ENCODE data around the gene C20orf141.
"Not testable (repeated sequence)": the region's sequence is repeated elsewhere in the genome, so short reads cannot be mapped to it uniquely, and the experiment has no call there.

The C20orf141 gene

DNA sequence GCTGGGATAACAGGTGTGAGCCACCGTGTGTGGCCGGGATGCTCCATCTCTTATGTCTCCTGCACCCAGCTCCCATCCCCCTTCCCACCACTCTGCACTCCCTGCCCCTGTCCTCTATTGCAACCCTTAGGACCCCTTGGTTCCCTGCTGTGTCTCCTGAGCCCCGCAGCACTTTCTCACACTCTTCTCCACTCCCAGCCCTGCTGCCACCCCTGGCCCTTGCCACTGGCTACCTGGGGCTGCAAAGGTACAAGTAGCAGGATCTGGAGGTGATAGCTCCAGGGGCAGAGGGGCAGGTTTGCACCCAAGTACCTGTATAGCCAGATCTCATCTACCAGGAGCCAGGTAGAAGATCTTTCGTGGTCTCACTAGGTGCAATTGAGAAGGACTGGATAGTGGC is 7.8 kb upstream of the C20orf141 start:
- H3K27me3 Mint-ChIP-seq (ENCODE audit: low read depth, poor library complexity), result peaks cover 63% of the 10 kb centered on the region

DNA sequence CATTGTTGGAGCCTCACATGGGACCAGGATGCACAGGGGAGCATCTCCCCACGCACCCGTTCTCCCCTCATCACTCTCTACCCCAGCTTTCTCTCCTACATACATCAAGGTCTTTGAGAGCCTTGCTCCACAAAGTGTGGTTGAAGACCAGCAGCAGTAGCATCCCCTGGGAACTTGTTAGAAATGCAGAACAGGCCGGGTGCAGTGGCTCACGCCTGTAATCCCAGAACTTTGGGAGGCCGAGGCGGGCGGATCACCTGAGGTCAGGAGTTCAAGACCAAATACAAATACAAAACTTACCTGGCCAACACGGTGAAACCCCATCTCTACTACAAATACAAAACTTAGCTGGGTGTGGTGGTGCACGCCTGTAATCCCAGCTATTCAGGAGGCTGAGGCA is 6.9 kb upstream of the C20orf141 start:
- Mint-ChIP-seq H3K27me3 (ENCODE audit: low read depth, poor library complexity) (peaks cover 55% of the 10 kb centered on the region), H3K4me1 (peaks cover 29% of the 10 kb centered on the region), H3K9me3 (peaks cover 51% of the 10 kb centered on the region), H3K36me3 (ENCODE audit: low read depth) (peaks cover 23% of the 10 kb centered on the region)
- H3K27ac Mint-ChIP-seq, DNase-seq, H3K4me3 Mint-ChIP-seq: not testable (repeated sequence)

More for the DNA sequence above, 7.8 kb upstream of the C20orf141 start:
- H3K36me3 Mint-ChIP-seq (ENCODE audit: low read depth), result peaks cover 17% of the 10 kb centered on the region
- TF ChIP-seq, protein P1, sequence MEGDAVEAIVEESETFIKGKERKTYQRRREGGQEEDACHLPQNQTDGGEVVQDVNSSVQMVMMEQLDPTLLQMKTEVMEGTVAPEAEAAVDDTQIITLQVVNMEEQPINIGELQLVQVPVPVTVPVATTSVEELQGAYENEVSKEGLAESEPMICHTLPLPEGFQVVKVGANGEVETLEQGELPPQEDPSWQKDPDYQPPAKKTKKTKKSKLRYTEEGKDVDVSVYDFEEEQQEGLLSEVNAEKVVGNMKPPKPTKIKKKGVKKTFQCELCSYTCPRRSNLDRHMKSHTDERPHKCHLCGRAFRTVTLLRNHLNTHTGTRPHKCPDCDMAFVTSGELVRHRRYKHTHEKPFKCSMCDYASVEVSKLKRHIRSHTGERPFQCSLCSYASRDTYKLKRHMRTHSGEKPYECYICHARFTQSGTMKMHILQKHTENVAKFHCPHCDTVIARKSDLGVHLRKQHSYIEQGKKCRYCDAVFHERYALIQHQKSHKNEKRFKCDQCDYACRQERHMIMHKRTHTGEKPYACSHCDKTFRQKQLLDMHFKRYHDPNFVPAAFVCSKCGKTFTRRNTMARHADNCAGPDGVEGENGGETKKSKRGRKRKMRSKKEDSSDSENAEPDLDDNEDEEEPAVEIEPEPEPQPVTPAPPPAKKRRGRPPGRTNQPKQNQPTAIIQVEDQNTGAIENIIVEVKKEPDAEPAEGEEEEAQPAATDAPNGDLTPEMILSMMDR (IDR thresholded peaks at IDR 0.05), result no peak
- peaks cover 34% of the 10 kb centered on the region for H3K4me1 Mint-ChIP-seq
- H3K9me3 Mint-ChIP-seq, result peaks cover 44% of the 10 kb centered on the region
- H3K27ac Mint-ChIP-seq, result no peak overlapping the region
- no peak overlapping the region for H3K4me3 Mint-ChIP-seq
- no peak for DNase-seq

DNA sequence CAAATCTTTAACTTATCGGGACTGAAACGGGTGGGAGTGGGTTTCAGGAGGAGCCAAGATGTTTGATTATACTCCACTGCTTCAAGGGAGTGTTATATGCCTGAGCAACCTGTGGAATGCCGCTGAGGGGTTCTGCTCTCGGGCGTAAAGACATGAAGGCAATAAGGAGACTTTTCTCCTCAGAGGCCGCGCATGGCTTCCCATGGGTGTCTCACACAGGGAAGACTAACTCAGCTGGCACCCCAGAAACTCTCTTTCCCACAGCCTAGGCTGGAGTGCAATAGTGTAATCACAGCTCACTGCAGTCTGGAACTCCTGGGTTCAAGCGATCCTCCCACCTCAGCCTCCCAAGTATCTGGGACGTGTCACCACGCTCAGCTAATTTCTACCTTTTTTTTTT is 5.1 kb upstream of the C20orf141 start:
- H3K36me3 Mint-ChIP-seq (ENCODE audit: low read depth), result peaks cover 23% of the 10 kb centered on the region
- peaks cover 45% of the 10 kb centered on the region for H3K27me3 Mint-ChIP-seq (ENCODE audit: low read depth, poor library complexity)
- DNase-seq, result peak; percentile 27
- peaks cover 30% of the 10 kb centered on the region for H3K4me1 Mint-ChIP-seq
- TF ChIP-seq, protein P1 (IDR thresholded peaks at IDR 0.05), result no peak
- peaks cover 60% of the 10 kb centered on the region for H3K9me3 Mint-ChIP-seq
- H3K4me3 Mint-ChIP-seq, result no peak overlapping the region
- no peak overlapping the region for H3K27ac Mint-ChIP-seq

DNA sequence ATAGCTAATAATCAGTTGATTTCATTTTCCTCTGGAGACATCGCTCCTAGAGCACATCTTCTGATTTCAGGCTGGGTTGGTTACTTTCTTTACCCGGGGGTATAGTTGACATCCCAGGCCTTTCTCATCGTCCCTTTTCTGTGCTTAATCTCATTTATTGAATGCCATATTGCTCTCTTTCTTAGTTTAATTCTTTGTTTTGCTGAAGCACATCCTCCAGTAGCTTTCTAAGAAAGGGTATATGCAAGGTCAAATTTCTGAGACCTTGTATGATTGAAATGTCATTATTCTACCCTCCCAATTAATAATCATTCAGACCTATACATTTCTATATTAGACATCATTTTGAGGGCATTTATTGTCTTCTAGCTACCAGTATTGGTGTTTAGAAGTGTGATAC is 2.6 kb upstream of the C20orf141 start:
- peaks cover 23% of the 10 kb centered on the region for H3K36me3 Mint-ChIP-seq (ENCODE audit: low read depth)
- DNase-seq, result no peak
- TF ChIP-seq, protein P1 (IDR thresholded peaks at IDR 0.05), result no peak
- no peak overlapping the region for H3K27ac Mint-ChIP-seq
- peaks cover 23% of the 10 kb centered on the region for H3K4me1 Mint-ChIP-seq
- H3K9me3 Mint-ChIP-seq, result peaks cover 55% of the 10 kb centered on the region
- H3K27me3 Mint-ChIP-seq (ENCODE audit: low read depth, poor library complexity), result peaks cover 25% of the 10 kb centered on the region
- H3K4me3 Mint-ChIP-seq, result no peak overlapping the region

DNA sequence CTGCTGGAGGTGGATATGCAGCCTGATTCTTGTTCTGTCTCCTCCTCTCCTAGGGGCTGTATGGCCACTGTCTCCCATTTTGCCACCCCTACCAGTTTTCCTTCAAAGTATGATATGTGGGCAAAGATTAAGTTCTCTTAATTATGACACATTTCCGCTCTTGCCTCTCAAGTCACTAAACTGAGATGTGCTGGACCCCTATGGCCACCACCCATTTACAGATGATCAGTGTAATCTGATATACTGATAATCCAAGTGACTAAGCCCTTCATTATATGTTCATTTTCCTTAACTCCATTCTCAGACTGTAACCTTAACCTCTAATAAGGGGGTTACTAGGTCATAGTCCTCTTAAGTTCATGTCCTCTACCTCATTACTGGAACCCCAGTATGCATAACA is 711 bp upstream of the C20orf141 start:
- Mint-ChIP-seq H3K4me1 (peaks cover 22% of the 10 kb centered on the region), H3K9me3 (peaks cover 42% of the 10 kb centered on the region), H3K36me3 (ENCODE audit: low read depth) (peaks cover 19% of the 10 kb centered on the region), H3K27ac (no peak overlapping the region), H3K4me3 (no peak overlapping the region), H3K27me3 (ENCODE audit: low read depth, poor library complexity) (peaks cover 33% of the 10 kb centered on the region)
- TF ChIP-seq, protein P1 (IDR thresholded peaks at IDR 0.05), result no peak
- no peak for DNase-seq

DNA sequence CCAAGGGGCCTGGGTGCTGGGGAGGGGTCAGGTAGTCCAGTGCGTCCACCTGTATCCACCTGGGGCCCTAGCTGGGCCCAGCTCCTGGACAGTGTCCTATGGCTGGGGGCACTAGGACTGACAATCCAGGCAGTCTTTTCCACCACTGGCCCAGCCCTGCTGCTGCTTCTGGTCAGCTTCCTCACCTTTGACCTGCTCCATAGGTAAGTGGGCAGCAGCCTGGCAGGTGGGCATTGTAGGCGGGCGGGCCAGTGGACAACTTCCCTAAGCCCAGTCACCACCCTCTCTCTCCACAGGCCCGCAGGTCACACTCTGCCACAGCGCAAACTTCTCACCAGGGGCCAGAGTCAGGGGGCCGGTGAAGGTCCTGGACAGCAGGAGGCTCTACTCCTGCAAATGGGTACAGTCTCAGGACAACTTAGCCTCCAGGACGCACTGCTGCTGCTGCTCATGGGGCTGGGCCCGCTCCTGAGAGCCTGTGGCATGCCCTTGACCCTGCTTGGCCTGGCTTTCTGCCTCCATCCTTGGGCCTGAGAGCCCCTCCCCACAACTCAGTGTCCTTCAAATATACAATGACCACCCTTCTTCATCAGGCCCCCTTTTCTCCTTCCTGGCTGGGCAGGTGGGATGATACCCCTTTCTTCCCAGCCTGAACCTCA is 584 bp downstream of the C20orf141 start:
- H3K36me3 Mint-ChIP-seq (ENCODE audit: low read depth), result peaks cover 17% of the 10 kb centered on the region
- H3K9me3 Mint-ChIP-seq, result peaks cover 31% of the 10 kb centered on the region
- H3K4me3 Mint-ChIP-seq, result no peak overlapping the region
- no peak for DNase-seq
- H3K27me3 Mint-ChIP-seq (ENCODE audit: low read depth, poor library complexity), result peaks cover 36% of the 10 kb centered on the region
- H3K27ac Mint-ChIP-seq, result peak overlapping the region; percentile 90
- peaks cover 31% of the 10 kb centered on the region for H3K4me1 Mint-ChIP-seq
- TF ChIP-seq, protein P1 (IDR thresholded peaks at IDR 0.05), result no peak
